ENCODE measurements around the gene ZNF791. TPM values are rescaled to one million over a fixed set of nuclear protein-coding genes. Genes with fewer than 3 reads are reported as not detected.

Gene ZNF791
- total and polyA plus RNA-seq, 2 donors (not counting 1 experiment from before 2014, with no cell fraction given), result 11.4 to 12.2 TPM

- Histone ChIP-seq H3K4me1 (ENCODE audit: control insufficient read depth, extremely low read depth, insufficient read depth, low read length) (peaks cover 3% of the 10 kb centered on the region), H3K4me2 (ENCODE audit: extremely low read depth, insufficient read depth, low read length) (no peak overlapping the region), H4K20me1 (ENCODE audit: control insufficient read depth, extremely low read depth, insufficient read depth, low read length) (no peaks in the 10 kb centered on the region), H3K79me2 (ENCODE audit: control insufficient read depth, insufficient read depth, low read length) (peaks cover 14% of the 10 kb centered on the region), H3K9me3 (ENCODE audit: control insufficient read depth, insufficient read depth, low read depth, low read length) (no peaks in the 10 kb centered on the region), H3K27ac (ENCODE audit: insufficient read depth, low read length) (no peak overlapping the region), H3K4me3 (replicated peaks in 1 of 4; ENCODE audit: control extremely low read depth in 1 of 4, insufficient read depth in 1 of 4, low read depth in 3 of 4, low read length in 4 of 4) (no peak overlapping the region), H2AFZ (ENCODE audit: low read length) (no peak overlapping the region), H3K27me3 (ENCODE audit: control insufficient read depth, insufficient read depth, low read length) (no peaks in the 10 kb centered on the region), H3K9ac (ENCODE audit: insufficient read depth, low read length) (no peak overlapping the region), H3K36me3 (ENCODE audit: control insufficient read depth, insufficient read depth, low read length) (peaks cover 37% of the 10 kb centered on the region)
- no peak for DNase-seq (ENCODE audit: low read depth in 2 of 2)
- TF ChIP-seq, protein P1, sequence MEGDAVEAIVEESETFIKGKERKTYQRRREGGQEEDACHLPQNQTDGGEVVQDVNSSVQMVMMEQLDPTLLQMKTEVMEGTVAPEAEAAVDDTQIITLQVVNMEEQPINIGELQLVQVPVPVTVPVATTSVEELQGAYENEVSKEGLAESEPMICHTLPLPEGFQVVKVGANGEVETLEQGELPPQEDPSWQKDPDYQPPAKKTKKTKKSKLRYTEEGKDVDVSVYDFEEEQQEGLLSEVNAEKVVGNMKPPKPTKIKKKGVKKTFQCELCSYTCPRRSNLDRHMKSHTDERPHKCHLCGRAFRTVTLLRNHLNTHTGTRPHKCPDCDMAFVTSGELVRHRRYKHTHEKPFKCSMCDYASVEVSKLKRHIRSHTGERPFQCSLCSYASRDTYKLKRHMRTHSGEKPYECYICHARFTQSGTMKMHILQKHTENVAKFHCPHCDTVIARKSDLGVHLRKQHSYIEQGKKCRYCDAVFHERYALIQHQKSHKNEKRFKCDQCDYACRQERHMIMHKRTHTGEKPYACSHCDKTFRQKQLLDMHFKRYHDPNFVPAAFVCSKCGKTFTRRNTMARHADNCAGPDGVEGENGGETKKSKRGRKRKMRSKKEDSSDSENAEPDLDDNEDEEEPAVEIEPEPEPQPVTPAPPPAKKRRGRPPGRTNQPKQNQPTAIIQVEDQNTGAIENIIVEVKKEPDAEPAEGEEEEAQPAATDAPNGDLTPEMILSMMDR (conservative IDR thresholded peaks at IDR 0.05 in 1 of 2, IDR thresholded peaks at IDR 0.05 in 1 of 2; ENCODE audit: low read depth in 1 of 2, low read length in 2 of 2), result no peak
- no peak for TF ChIP-seq EZH2 (IDR thresholded peaks at IDR 0.05; ENCODE audit: low read length, missing control alignments)
Measured at GRCh38 chr19:12675399-12675798, 64.7 kb downstream of the ZNF791 start.

GRCh38 chr19:12675940-12676339, 65.2 kb downstream of the ZNF791 start:
- no peak overlapping the region for H3K9ac ChIP-seq (ENCODE audit: insufficient read depth, low read length)
- no peak overlapping the region for H3K4me2 ChIP-seq (ENCODE audit: extremely low read depth, insufficient read depth, low read length)
- peaks cover 10% of the 10 kb centered on the region for H3K79me2 ChIP-seq (ENCODE audit: control insufficient read depth, insufficient read depth, low read length)
- no peak for DNase-seq (ENCODE audit: low read depth in 2 of 2)
- no peak overlapping the region for H3K4me3 ChIP-seq (replicated peaks in 1 of 4; ENCODE audit: control extremely low read depth in 1 of 4, insufficient read depth in 1 of 4, low read depth in 3 of 4, low read length in 4 of 4)
- H2AFZ ChIP-seq (ENCODE audit: low read length), result no peak overlapping the region
- H4K20me1 ChIP-seq (ENCODE audit: control insufficient read depth, extremely low read depth, insufficient read depth, low read length), result no peaks in the 10 kb centered on the region
- H3K36me3 ChIP-seq (ENCODE audit: control insufficient read depth, insufficient read depth, low read length), result peaks cover 37% of the 10 kb centered on the region
- no peak overlapping the region for H3K27ac ChIP-seq (ENCODE audit: insufficient read depth, low read length)
- H3K4me1 ChIP-seq (ENCODE audit: control insufficient read depth, extremely low read depth, insufficient read depth, low read length), result no peaks in the 10 kb centered on the region
- no peaks in the 10 kb centered on the region for H3K9me3 ChIP-seq (ENCODE audit: control insufficient read depth, insufficient read depth, low read depth, low read length)
- TF ChIP-seq, protein P1 (conservative IDR thresholded peaks at IDR 0.05 in 1 of 2, IDR thresholded peaks at IDR 0.05 in 1 of 2; ENCODE audit: low read depth in 1 of 2, low read length in 2 of 2), result no peak
- no peak for TF ChIP-seq EZH2 (IDR thresholded peaks at IDR 0.05; ENCODE audit: low read length, missing control alignments)
- no peaks in the 10 kb centered on the region for H3K27me3 ChIP-seq (ENCODE audit: control insufficient read depth, insufficient read depth, low read length)

GRCh38 chr19:12676384-12676792, 65.7 kb downstream of the ZNF791 start:
- H3K9me3 ChIP-seq (ENCODE audit: control insufficient read depth, insufficient read depth, low read depth, low read length), result no peaks in the 10 kb centered on the region
- no peak overlapping the region for H3K4me2 ChIP-seq (ENCODE audit: extremely low read depth, insufficient read depth, low read length)
- no peak overlapping the region for H2AFZ ChIP-seq (ENCODE audit: low read length)
- no peak overlapping the region for H3K9ac ChIP-seq (ENCODE audit: insufficient read depth, low read length)
- H3K4me3 ChIP-seq (replicated peaks in 1 of 4; ENCODE audit: control extremely low read depth in 1 of 4, insufficient read depth in 1 of 4, low read depth in 3 of 4, low read length in 4 of 4), result no peak overlapping the region
- H3K36me3 ChIP-seq (ENCODE audit: control insufficient read depth, insufficient read depth, low read length), result peaks cover 37% of the 10 kb centered on the region
- peak; percentile 56 to 72 for DNase-seq (ENCODE audit: low read depth in 2 of 2)
- no peaks in the 10 kb centered on the region for H3K4me1 ChIP-seq (ENCODE audit: control insufficient read depth, extremely low read depth, insufficient read depth, low read length)
- no peaks in the 10 kb centered on the region for H3K27me3 ChIP-seq (ENCODE audit: control insufficient read depth, insufficient read depth, low read length)
- H3K27ac ChIP-seq (ENCODE audit: insufficient read depth, low read length), result no peak overlapping the region
- TF ChIP-seq, protein P1 (conservative IDR thresholded peaks at IDR 0.05 in 1 of 2, IDR thresholded peaks at IDR 0.05 in 1 of 2; ENCODE audit: low read depth in 1 of 2, low read length in 2 of 2), result peak; percentile 76 to 89
- TF ChIP-seq EZH2 (IDR thresholded peaks at IDR 0.05; ENCODE audit: low read length, missing control alignments), result no peak
- no peaks in the 10 kb centered on the region for H4K20me1 ChIP-seq (ENCODE audit: control insufficient read depth, extremely low read depth, insufficient read depth, low read length)
- peaks cover 10% of the 10 kb centered on the region for H3K79me2 ChIP-seq (ENCODE audit: control insufficient read depth, insufficient read depth, low read length)
